Measurements from ENCODE around the gene SYNJ2.
A peak's percentile ranks its signal among the peaks of the same experiment; 100 is the strongest.

The SYNJ2 gene

GRCh38 chr6:158023597-158023939, 41.9 kb downstream of the SYNJ2 start:
- no peak for TF ChIP-seq MAX (IDR thresholded peaks at IDR 0.05; ENCODE audit: low read depth, low read length)
- no peak for TF ChIP-seq CTCF (IDR thresholded peaks at IDR 0.05; ENCODE audit: low read depth, low read length)
- TF ChIP-seq POLR2A (IDR thresholded peaks at IDR 0.05; ENCODE audit: extremely low read depth, insufficient read length) = no peak
- no peak for TF ChIP-seq MYC (IDR thresholded peaks at IDR 0.05; ENCODE audit: low read depth, low read length)
- H3K4me3 ChIP-seq (ENCODE audit: low read depth, low read length) = no peak overlapping the region
- DNase-seq (ENCODE audit: low read depth) = no peak

GRCh38 chr6:158024566-158025297, 43.1 kb downstream of the SYNJ2 start:
- DNase-seq (ENCODE audit: low read depth) = no peak
- no peak for TF ChIP-seq MYC (IDR thresholded peaks at IDR 0.05; ENCODE audit: low read depth, low read length)
- no peak for TF ChIP-seq CTCF (IDR thresholded peaks at IDR 0.05; ENCODE audit: low read depth, low read length)
- no peak for TF ChIP-seq POLR2A (IDR thresholded peaks at IDR 0.05; ENCODE audit: extremely low read depth, insufficient read length)
- no peak for TF ChIP-seq MAX (IDR thresholded peaks at IDR 0.05; ENCODE audit: low read depth, low read length)
- H3K4me3 ChIP-seq (ENCODE audit: low read depth, low read length) = no peak overlapping the region

GRCh38 chr6:158026054-158026900, 44.6 kb downstream of the SYNJ2 start:
- DNase-seq (ENCODE audit: low read depth) = peak; percentile 90
- H3K4me3 ChIP-seq (ENCODE audit: low read depth, low read length) = no peak overlapping the region
- no peak for TF ChIP-seq MAX (IDR thresholded peaks at IDR 0.05; ENCODE audit: low read depth, low read length)
- TF ChIP-seq CTCF (IDR thresholded peaks at IDR 0.05; ENCODE audit: low read depth, low read length) = peak; percentile 88

GRCh38 chr6:158026901-158027589, 45.4 kb downstream of the SYNJ2 start:
- H3K4me3 ChIP-seq (ENCODE audit: low read depth, low read length) = no peak overlapping the region
- DNase-seq (ENCODE audit: low read depth) = no peak
- no peak for TF ChIP-seq POLR2A (IDR thresholded peaks at IDR 0.05; ENCODE audit: extremely low read depth, insufficient read length)
- no peak for TF ChIP-seq MYC (IDR thresholded peaks at IDR 0.05; ENCODE audit: low read depth, low read length)

GRCh38 chr6:158027590-158028285, 46.1 kb downstream of the SYNJ2 start:
- no peak overlapping the region for H3K4me3 ChIP-seq (ENCODE audit: low read depth, low read length)
- TF ChIP-seq CTCF (IDR thresholded peaks at IDR 0.05; ENCODE audit: low read depth, low read length) (no peak), POLR2A (IDR thresholded peaks at IDR 0.05; ENCODE audit: extremely low read depth, insufficient read length) (no peak), MAX (IDR thresholded peaks at IDR 0.05; ENCODE audit: low read depth, low read length) (no peak), MYC (IDR thresholded peaks at IDR 0.05; ENCODE audit: low read depth, low read length) (no peak)
- no peak for DNase-seq (ENCODE audit: low read depth)

Measured in NB4 (cell line).